Keratinocyte (primary cell): ENCODE results near the gene SPPL3. TPM values are rescaled to one million over a fixed set of nuclear protein-coding genes. Genes with fewer than 3 reads are reported as not detected.
A peak's percentile ranks its signal among the peaks of the same experiment; 100 is the strongest.

Experiments
- DNase-seq: peaks from one replicate; pipeline ENCODE4 v3.0.0-alpha.2; 2011; ENCODE audit warnings: low read depth, missing footprints, low spot score
- FAIRE-seq: peaks from 2 replicates; lab custom pipeline; 2011; peaks lifted over from hg19 to GRCh38; lab: Jason Lieb, UNC
- H2AFZ ChIP-seq: 2 replicates; pipeline ENCODE4 v1.6.0; 2012; ENCODE audit warnings: low read length, control low read depth, inconsistent platforms; ENCODE audit not compliant: control insufficient read depth
- H3K27ac ChIP-seq: 2 replicates; pipeline ENCODE4 v1.5.1; 2011; ENCODE audit warnings: low read length; ENCODE audit not compliant: control insufficient read depth, insufficient read depth
- H3K27me3 ChIP-seq: 3 replicates; pipeline ENCODE4 v1.6.0; 2011; ENCODE audit warnings: low read length; ENCODE audit not compliant: control insufficient read depth, insufficient read depth; ENCODE audit errors: extremely low read depth
- H3K36me3 ChIP-seq, 2 experiments: 2 replicates in 1 of 2; 3 replicates in 1 of 2; pipeline ENCODE4 v1.5.1; 2011; ENCODE audit warnings: low read length in 2 of 2, mild to moderate bottlenecking in 1 of 2; ENCODE audit not compliant: control insufficient read depth in 2 of 2, insufficient read depth in 2 of 2; ENCODE audit errors: extremely low read depth in 1 of 2
- H3K4me1 ChIP-seq: 3 replicates; pipeline ENCODE4 v1.5.1; 2011; ENCODE audit warnings: low read length; ENCODE audit not compliant: control insufficient read depth, insufficient read depth; ENCODE audit errors: extremely low read depth
- H3K4me2 ChIP-seq: 3 replicates; pipeline ENCODE4 v1.6.0; 2011; ENCODE audit warnings: low read depth, low read length; ENCODE audit not compliant: control insufficient read depth, insufficient read depth; ENCODE audit errors: extremely low read depth
- H3K4me3 ChIP-seq, 3 experiments: fragments of 200-600 bp in 1 of 3; sonication (generic) in 1 of 3; 2 replicates in 2 of 3; 3 replicates in 1 of 3; pipeline ENCODE4 v1.5.1; 2011 to 2016; ENCODE audit warnings: low read length in 3 of 3, mild to moderate bottlenecking in 3 of 3, control low read depth in 2 of 3, inconsistent platforms in 1 of 3, low read depth in 1 of 3, mixed read lengths in 1 of 3, mixed run types in 1 of 3, moderate library complexity in 1 of 3; ENCODE audit not compliant: control insufficient read depth in 2 of 3, insufficient read depth in 2 of 3; ENCODE audit errors: extremely low read depth in 1 of 3
- H3K79me2 ChIP-seq: 2 replicates; pipeline ENCODE4 v1.6.0; 2012; ENCODE audit warnings: low read length; ENCODE audit not compliant: control insufficient read depth, insufficient read depth
- H3K9ac ChIP-seq: 3 replicates; pipeline ENCODE4 v1.6.0; 2011; ENCODE audit warnings: low read length; ENCODE audit not compliant: control insufficient read depth, insufficient read depth; ENCODE audit errors: extremely low read depth
- H3K9me1 ChIP-seq: 3 replicates; pipeline ENCODE4 v1.6.0; 2011; ENCODE audit warnings: low read length; ENCODE audit not compliant: control insufficient read depth, insufficient read depth; ENCODE audit errors: extremely low read depth
- H3K9me3 ChIP-seq: 2 replicates; pipeline ENCODE4 v1.5.1; 2012; ENCODE audit warnings: low read depth, low read length; ENCODE audit not compliant: control insufficient read depth
- H4K20me1 ChIP-seq: 3 replicates; pipeline ENCODE4 v1.6.0; 2011; ENCODE audit warnings: low read length; ENCODE audit not compliant: control insufficient read depth, insufficient read depth; ENCODE audit errors: extremely low read depth
- CTCF ChIP-seq, 3 experiments: IDR thresholded peaks in 1 of 3; conservative IDR thresholded peaks in 1 of 3; optimal IDR thresholded peaks in 1 of 3; 2 replicates in 2 of 3; 3 replicates in 1 of 3; pipeline versions ENCODE3 to v1.5.1; 2011; ENCODE audit warnings: low read length in 3 of 3, mild to moderate bottlenecking in 3 of 3, moderate library complexity in 2 of 3, control low read depth in 1 of 3, inconsistent platforms in 1 of 3; ENCODE audit not compliant: insufficient read depth in 2 of 3; ENCODE audit errors: extremely low read depth in 1 of 3
- EZH2 ChIP-seq: IDR thresholded peaks from one replicate; pipeline ENCODE4 v1.6.1; 2012; ENCODE audit warnings: inconsistent platforms, mild to moderate bottlenecking, low read length, moderate library complexity
- dilution Hi-C: fragments of 300-500 bp; cut with MboI; formaldehyde crosslinking; loops from one replicate; pipeline ENCODE4 v1.7.0; 2020; ENCODE audit warnings: low sequenced_read_pairs; ENCODE audit not compliant: extremely low pct_ligation_motif_present
- polyA plus RNA-seq, 5 experiments: library from polyadenylated mRNA; depleted of rRNA in 3 of 5; stranded (reverse) in 3 of 5; stranded (forward) in 1 of 5; unstranded in 1 of 5; fragments of >200 nt; gene quantifications; 1 replicate in 1 of 5; 2 replicates in 3 of 5; 3 replicates in 1 of 5; pipeline versions ENCODE4 v1.2.1 to v1.2.3, GENCODE V29; 2011 to 2012; ENCODE audit warnings: missing spikeins in 2 of 5, low read depth in 1 of 5, low replicate concordance in 1 of 5

SPPL3 gene
- polyA plus RNA-seq, 1 donor (not counting 4 experiments of a cell fraction or from before 2014, with no cell fraction given): 28.3 TPM

- no peak overlapping the region for H3K27ac ChIP-seq
- H3K4me1 ChIP-seq: peaks cover 14% of the 10 kb centered on the region
- H3K27me3 ChIP-seq: no peaks in the 10 kb centered on the region
- peaks cover 19 to 30% of the 10 kb centered on the region in 2 experiments for H3K36me3 ChIP-seq
- DNase-seq (no peak), FAIRE-seq (no peak)
- H3K79me2 ChIP-seq: no peaks in the 10 kb centered on the region
- no peaks in the 10 kb centered on the region for H3K9me3 ChIP-seq
- peak overlapping the region; percentile 60 to 72 (median 62) for H3K4me3 ChIP-seq
- no peaks in the 10 kb centered on the region for H3K9me1 ChIP-seq
- no peaks in the 10 kb centered on the region for H4K20me1 ChIP-seq
- dilution Hi-C loops: no loop called here
- H2AFZ ChIP-seq: peak overlapping the region; percentile 44
- peak overlapping the region; percentile 85 for H3K4me2 ChIP-seq
- peak overlapping the region; percentile 73 for H3K9ac ChIP-seq
- TF ChIP-seq CTCF (optimal IDR thresholded peaks at IDR 0.05 in 1 of 3, IDR thresholded peaks at IDR 0.05 in 1 of 3, conservative IDR thresholded peaks at IDR 0.05 in 1 of 3; ENCODE audit: extremely low read depth in 1 of 3, insufficient read depth in 2 of 3, low read length in 3 of 3) (no peak), EZH2 (no peak)
Observed at GRCh38 chr12:120725151-120725658, 179.0 kb downstream of the SPPL3 start.

- Histone ChIP-seq H3K9ac (no peak overlapping the region), H3K79me2 (no peaks in the 10 kb centered on the region), H3K4me3 (no peak overlapping the region), H3K4me1 (peaks cover 14% of the 10 kb centered on the region), H4K20me1 (no peaks in the 10 kb centered on the region), H3K4me2 (no peak overlapping the region), H3K27me3 (no peaks in the 10 kb centered on the region), H3K27ac (no peak overlapping the region), H3K9me3 (no peaks in the 10 kb centered on the region), H3K9me1 (no peaks in the 10 kb centered on the region), H2AFZ (no peak overlapping the region), H3K36me3 (peaks cover 22 to 31% of the 10 kb centered on the region in 2 experiments)
- DNase-seq: no peak
- TF ChIP-seq CTCF (optimal IDR thresholded peaks at IDR 0.05 in 1 of 3, IDR thresholded peaks at IDR 0.05 in 1 of 3, conservative IDR thresholded peaks at IDR 0.05 in 1 of 3; ENCODE audit: extremely low read depth in 1 of 3, insufficient read depth in 2 of 3, low read length in 3 of 3) (no peak), EZH2 (no peak)
- FAIRE-seq: no peak
- dilution Hi-C loops: no loop called here
Observed at GRCh38 chr12:120724720-120725119, 179.4 kb downstream of the SPPL3 start.
